Peyer's patch (tissue), 4 donors: ENCODE measurements around the gene MRPL54. TPM values are rescaled to one million over a fixed set of nuclear protein-coding genes. Genes with fewer than 3 reads are reported as not detected.

Experiments used
- DNase-seq, 3 donors: peaks; one replicate each; pipeline ENCODE4 v3.0.0-alpha.2; 2017 to 2019
- H3K27ac ChIP-seq, 4 donors: fragments of 200-600 bp; sonication (generic); one replicate each; pipeline ENCODE4 v1.5.1; 2016 to 2019
- H3K27me3 ChIP-seq, 2 donors: fragments of 200-600 bp; sonication (generic); one replicate each; pipeline ENCODE4 v1.5.1; 2019
- H3K36me3 ChIP-seq, 3 donors: fragments of 200-600 bp; sonication (generic); one replicate each; pipeline ENCODE4 v1.5.1; 2016 to 2019
- H3K4me1 ChIP-seq, 4 donors: fragments of 200-600 bp; sonication (generic); one replicate each; pipeline ENCODE4 v1.5.1; 2016 to 2019
- H3K4me3 ChIP-seq, 4 donors: fragments of 200-600 bp; sonication (generic); 1 replicate in 3 of 4; 2 replicates in 1 of 4; pipeline ENCODE4 v1.5.1; 2016 to 2019; ENCODE audit warnings: mild to moderate bottlenecking in 1 of 4
- H3K9me3 ChIP-seq, 4 donors: fragments of 200-600 bp; sonication (generic); one replicate each; pipeline ENCODE4 v1.5.1; 2016 to 2019; ENCODE audit warnings: mild to moderate bottlenecking in 1 of 4
- POLR2A ChIP-seq, 2 donors: fragments of 450-650 bp; IDR thresholded peaks; one replicate each; pipeline ENCODE4 v1.5.1; 2017; ENCODE audit warnings: antibody characterized with exemption in 2 of 2, mild to moderate bottlenecking in 2 of 2, moderate library complexity in 2 of 2
- total RNA-seq, 4 donors: library from RNA; depleted of rRNA; stranded (reverse); fragments of >200 nt; gene quantifications; one replicate each; pipeline ENCODE4 v1.1.0, GENCODE V29; 2016
- TF ChIP-seq, protein P1 (sequence below), 6 experiments: fragments of 450-650 bp in 4 of 6; fragments of 200-600 bp in 2 of 6; sonication (generic) in 1 of 6; IDR thresholded peaks; one replicate each; pipeline ENCODE4 v1.5.1; 2017 to 2019; ENCODE audit warnings: antibody characterized with exemption in 6 of 6, mild to moderate bottlenecking in 3 of 6, moderate library complexity in 1 of 6

MRPL54 gene
- total RNA-seq, 4 donors from 2014 or later = 21.4 to 58.5 (median 47.2) TPM

DNA sequence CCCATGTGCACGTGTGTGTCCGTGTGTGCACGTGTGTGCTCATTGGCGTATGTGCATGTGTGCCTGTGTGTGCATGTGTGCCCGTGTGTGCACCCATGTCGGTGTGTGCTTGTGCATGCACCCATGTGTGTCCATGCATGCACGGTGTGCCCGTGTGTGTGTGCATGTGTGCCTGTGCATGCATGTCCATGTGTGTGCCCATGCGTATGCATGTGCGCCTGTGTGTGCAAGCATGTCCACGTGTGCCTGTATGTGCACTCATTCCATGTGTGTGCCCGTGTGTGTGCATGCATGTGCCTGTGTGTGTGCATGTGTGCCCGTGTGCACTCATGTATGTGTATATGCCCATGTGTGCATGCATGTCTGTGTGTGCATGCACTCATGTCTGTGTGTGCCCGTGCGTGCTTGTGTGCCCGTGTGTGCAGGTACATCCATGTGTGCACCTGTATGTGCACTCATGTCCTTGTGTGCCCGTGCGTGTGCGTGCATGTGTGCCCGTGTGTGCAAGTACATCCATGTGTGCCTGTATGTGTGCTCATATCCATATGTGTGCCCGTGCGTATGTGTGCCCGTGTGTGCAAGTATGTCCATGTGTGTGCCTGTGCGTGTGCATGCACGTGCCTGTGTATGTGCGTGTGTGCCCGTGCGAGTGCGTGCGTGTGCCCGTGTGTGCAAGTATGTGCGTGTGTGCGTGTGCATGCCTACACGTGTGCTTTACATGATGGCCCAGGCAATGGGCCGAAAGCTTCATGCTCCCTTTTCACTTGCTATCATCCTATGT lies 45.3 kb downstream of the MRPL54 start:
- H3K4me1 ChIP-seq = peaks cover 0 to 25% (median 3%) of the 10 kb centered on the region in 4 donors
- no peak overlapping the region for H3K4me3 ChIP-seq
- DNase-seq = no peak
- no peak overlapping the region for H3K27ac ChIP-seq
- H3K36me3 ChIP-seq = no peaks in the 10 kb centered on the region
- no peak for TF ChIP-seq POLR2A (IDR thresholded peaks at IDR 0.05)
- TF ChIP-seq, protein P1, sequence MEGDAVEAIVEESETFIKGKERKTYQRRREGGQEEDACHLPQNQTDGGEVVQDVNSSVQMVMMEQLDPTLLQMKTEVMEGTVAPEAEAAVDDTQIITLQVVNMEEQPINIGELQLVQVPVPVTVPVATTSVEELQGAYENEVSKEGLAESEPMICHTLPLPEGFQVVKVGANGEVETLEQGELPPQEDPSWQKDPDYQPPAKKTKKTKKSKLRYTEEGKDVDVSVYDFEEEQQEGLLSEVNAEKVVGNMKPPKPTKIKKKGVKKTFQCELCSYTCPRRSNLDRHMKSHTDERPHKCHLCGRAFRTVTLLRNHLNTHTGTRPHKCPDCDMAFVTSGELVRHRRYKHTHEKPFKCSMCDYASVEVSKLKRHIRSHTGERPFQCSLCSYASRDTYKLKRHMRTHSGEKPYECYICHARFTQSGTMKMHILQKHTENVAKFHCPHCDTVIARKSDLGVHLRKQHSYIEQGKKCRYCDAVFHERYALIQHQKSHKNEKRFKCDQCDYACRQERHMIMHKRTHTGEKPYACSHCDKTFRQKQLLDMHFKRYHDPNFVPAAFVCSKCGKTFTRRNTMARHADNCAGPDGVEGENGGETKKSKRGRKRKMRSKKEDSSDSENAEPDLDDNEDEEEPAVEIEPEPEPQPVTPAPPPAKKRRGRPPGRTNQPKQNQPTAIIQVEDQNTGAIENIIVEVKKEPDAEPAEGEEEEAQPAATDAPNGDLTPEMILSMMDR (IDR thresholded peaks at IDR 0.05) = no peak
- no peaks in the 10 kb centered on the region for H3K27me3 ChIP-seq
- no peaks in the 10 kb centered on the region for H3K9me3 ChIP-seq

DNA sequence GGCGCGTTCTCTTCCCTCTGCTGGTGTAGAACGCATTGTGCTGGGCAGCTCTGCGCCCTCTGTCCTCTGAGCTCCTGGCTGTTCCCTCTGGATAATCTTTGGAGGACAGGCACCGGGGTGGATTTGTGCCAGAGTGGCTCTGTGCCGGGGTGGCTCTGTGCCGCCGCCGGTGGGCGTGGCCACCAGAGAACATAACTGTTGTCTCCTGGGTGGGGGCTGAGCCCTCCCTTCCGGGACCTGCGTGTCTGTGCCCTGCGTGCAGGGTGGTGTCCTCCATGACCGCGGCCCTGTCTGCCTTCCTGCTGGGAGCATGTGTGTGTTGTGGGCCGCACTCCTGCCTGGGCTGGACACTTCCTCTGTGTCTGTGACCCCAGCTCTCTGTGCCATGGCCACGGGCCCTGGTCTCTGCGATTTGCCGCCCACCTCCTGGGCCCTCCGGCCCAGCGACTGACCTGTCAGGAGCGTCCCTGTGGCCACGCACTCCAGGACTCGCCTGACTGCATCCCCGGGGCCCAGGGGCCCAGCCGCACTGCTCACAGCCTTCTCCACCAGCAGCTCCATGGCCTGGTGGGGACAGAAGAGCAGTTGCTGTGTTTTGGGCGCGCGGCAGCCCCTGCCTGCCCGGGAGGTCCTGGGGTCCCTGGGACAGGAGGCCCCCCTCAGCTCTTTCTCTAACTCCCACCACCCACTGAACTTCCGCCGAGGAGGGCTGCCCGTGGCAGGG lies 46.1 kb downstream of the MRPL54 start:
- peaks cover 0 to 34% (median 3%) of the 10 kb centered on the region in 4 donors for H3K4me1 ChIP-seq
- no peaks in the 10 kb centered on the region for H3K36me3 ChIP-seq
- TF ChIP-seq, protein P1 (IDR thresholded peaks at IDR 0.05) = no peak
- TF ChIP-seq POLR2A (IDR thresholded peaks at IDR 0.05) = no peak
- no peak overlapping the region for H3K4me3 ChIP-seq
- no peak overlapping the region for H3K27ac ChIP-seq
- no peak for DNase-seq
- no peaks in the 10 kb centered on the region for H3K9me3 ChIP-seq
- H3K27me3 ChIP-seq = no peaks in the 10 kb centered on the region

DNA sequence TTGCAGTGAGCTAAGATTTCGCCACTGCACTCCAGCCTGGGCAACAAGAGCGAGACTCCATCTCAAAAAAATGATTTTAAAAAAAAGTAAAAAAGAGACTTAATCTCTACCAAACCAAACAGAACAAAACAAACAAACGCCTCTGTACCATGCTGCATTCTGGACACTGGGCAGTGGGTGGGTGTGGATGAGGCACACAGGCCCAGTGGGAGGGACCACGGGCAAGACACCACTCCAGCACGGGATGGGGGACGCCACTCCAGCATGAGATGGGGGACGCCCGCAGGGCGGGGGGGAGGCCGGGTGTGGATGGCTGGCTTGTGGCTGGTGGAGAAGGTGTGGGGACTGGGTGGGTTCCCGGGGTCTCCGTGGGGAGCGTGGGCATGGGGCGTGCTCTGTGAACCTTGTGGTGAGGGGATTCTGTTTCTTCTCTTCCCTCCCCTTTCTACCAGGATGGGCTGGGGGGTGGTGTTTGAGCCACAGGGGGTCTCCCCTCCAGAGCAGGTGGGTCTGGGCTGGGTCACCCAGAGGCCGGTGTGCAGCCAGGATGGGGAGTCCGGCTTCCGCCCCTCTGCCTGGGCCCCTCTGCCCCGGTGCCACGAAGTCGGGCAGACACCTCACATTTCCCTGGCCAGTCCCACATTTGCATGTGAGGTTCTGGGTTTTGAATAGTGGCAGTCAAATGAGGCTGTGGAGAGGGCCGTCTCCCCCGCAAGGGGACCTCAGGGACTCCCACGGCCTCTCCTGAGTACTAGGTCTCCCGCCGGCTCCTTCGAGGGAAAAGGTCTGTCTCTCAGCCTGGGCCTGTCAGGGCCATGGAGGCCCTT lies 47.6 kb downstream of the MRPL54 start:
- H3K27ac ChIP-seq = peak overlapping the region in 2 of 4 donors; percentile 20 to 82
- peak in 2 of 3 donors; percentile 73 to 75 for DNase-seq
- TF ChIP-seq, protein P1 (IDR thresholded peaks at IDR 0.05) = no peak
- no peak for TF ChIP-seq POLR2A (IDR thresholded peaks at IDR 0.05)
- H3K4me3 ChIP-seq = peak overlapping the region in 1 of 4 donors; percentile 17
- H3K9me3 ChIP-seq = no peaks in the 10 kb centered on the region
- H3K36me3 ChIP-seq = no peaks in the 10 kb centered on the region
- peaks cover 0 to 41% (median 3%) of the 10 kb centered on the region in 4 donors for H3K4me1 ChIP-seq
- no peaks in the 10 kb centered on the region for H3K27me3 ChIP-seq

DNA sequence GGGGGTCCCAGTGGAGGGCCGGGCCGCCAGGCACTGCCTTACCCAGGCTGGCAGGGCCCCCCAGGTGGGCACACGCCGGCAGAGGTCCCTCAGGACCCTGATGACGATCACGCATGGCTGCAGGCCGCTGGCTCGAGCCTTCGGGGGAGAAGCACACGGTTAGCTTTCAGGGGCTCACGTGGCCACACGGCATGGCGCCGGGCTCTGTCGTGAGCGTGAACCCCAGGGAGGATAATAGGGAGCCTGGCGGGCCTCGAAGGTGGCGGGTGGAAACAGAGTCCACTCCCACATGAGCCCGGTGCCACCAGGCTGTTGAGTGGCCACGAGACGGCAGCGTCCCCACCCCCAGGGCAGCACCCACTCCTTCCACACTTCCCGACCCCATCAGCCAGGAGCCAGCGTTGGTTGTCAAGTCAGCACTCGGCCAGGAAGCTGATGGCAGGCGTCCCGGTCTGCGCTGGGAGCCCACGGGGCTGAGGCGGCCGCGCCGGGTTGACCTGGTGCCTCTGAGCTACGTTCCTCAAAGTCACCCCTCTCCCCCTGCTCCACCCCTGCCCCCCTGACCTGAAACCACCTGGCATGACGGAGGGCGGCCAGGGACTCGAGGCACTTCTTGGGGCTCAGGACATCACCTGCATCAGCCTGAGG lies 48.4 kb downstream of the MRPL54 start:
- Histone ChIP-seq H3K27me3 (no peaks in the 10 kb centered on the region), H3K9me3 (no peaks in the 10 kb centered on the region), H3K4me3 (peak overlapping the region in 1 of 4 donors; percentile 17), H3K27ac (peak overlapping the region in 3 of 4 donors; percentile 13 to 82 (median 20)), H3K4me1 (peaks cover 0 to 41% (median 3%) of the 10 kb centered on the region in 4 donors), H3K36me3 (no peaks in the 10 kb centered on the region)
- peak in 2 of 3 donors; percentile 62 to 69 for DNase-seq
- TF ChIP-seq, protein P1 (IDR thresholded peaks at IDR 0.05) = no peak
- no peak for TF ChIP-seq POLR2A (IDR thresholded peaks at IDR 0.05)
